Parathyroid adenoma (tissue), 2 donors: Measurements from ENCODE around the gene FGD2.
"Not testable (repeated sequence)": the region's sequence is repeated elsewhere in the genome, so short reads cannot be mapped to it uniquely, and the experiment has no call there.

Source experiments
- H2AFZ ChIP-seq: fragments of 300-600 bp; sonication (generic); one replicate; pipeline ENCODE4 v1.7.0; 2017; ENCODE audit warnings: antibody characterized with exemption, mild to moderate bottlenecking
- H3K27ac ChIP-seq: fragments of 300-600 bp; sonication (generic); one replicate; pipeline ENCODE4 v1.7.0; 2017
- H3K27me3 ChIP-seq: fragments of 300-600 bp; sonication (generic); one replicate; pipeline ENCODE4 v1.7.0; 2017; ENCODE audit warnings: low read length; ENCODE audit not compliant: control insufficient read depth, insufficient read depth
- H3K36me3 ChIP-seq: fragments of 300-600 bp; sonication (generic); one replicate; pipeline ENCODE4 v1.7.0; 2017; ENCODE audit warnings: low read length; ENCODE audit not compliant: control insufficient read depth, insufficient read depth
- H3K4me1 ChIP-seq: fragments of 300-600 bp; sonication (generic); one replicate; pipeline ENCODE4 v1.7.0; 2017; ENCODE audit warnings: control low read depth
- H3K4me2 ChIP-seq: fragments of 300-600 bp; sonication (generic); one replicate; pipeline ENCODE4 v1.7.0; 2017; ENCODE audit warnings: low read length
- H3K4me3 ChIP-seq: fragments of 300-600 bp; sonication (generic); one replicate; pipeline ENCODE4 v1.7.0; 2017; ENCODE audit warnings: low read depth, low read length
- H3K79me2 ChIP-seq: fragments of 300-600 bp; sonication (generic); one replicate; pipeline ENCODE4 v1.7.0; 2017; ENCODE audit warnings: control low read depth
- H3K9ac ChIP-seq: fragments of 300-600 bp; sonication (generic); one replicate; pipeline ENCODE4 v1.7.0; 2017; ENCODE audit warnings: mild to moderate bottlenecking
- H3K9me3 ChIP-seq: fragments of 300-600 bp; sonication (generic); one replicate; pipeline ENCODE4 v1.7.0; 2017; ENCODE audit warnings: low read length; ENCODE audit not compliant: control insufficient read depth
- CTCF ChIP-seq: fragments of 300-600 bp; sonication (generic); IDR thresholded peaks from one replicate; pipeline ENCODE4 v1.7.0; 2017; ENCODE audit warnings: antibody characterized with exemption, mild to moderate bottlenecking
- donor health status: primary hyperparathyroidism.

FGD2 gene

GRCh38 chr6:37056439-37057127 is 51.1 kb downstream of the FGD2 start:
- no peaks in the 10 kb centered on the region for H3K4me1 ChIP-seq
- no peaks in the 10 kb centered on the region for H3K27me3 ChIP-seq
- no peaks in the 10 kb centered on the region for H3K36me3 ChIP-seq
- no peak overlapping the region for H2AFZ ChIP-seq
- H3K9me3 ChIP-seq = no peaks in the 10 kb centered on the region
- no peak for TF ChIP-seq CTCF
- H3K9ac ChIP-seq = no peak overlapping the region
- no peaks in the 10 kb centered on the region for H3K79me2 ChIP-seq
- no peak overlapping the region for H3K27ac ChIP-seq
- no peak overlapping the region for H3K4me2 ChIP-seq
- no peak overlapping the region for H3K4me3 ChIP-seq

GRCh38 chr6:37057128-37057471 is 51.6 kb downstream of the FGD2 start:
- Histone ChIP-seq H3K4me1 (no peaks in the 10 kb centered on the region), H3K9me3 (no peaks in the 10 kb centered on the region), H3K4me2 (no peak overlapping the region), H3K79me2 (no peaks in the 10 kb centered on the region), H3K27ac (no peak overlapping the region), H3K27me3 (no peaks in the 10 kb centered on the region), H3K36me3 (no peaks in the 10 kb centered on the region), H3K9ac (no peak overlapping the region), H3K4me3 (no peak overlapping the region), H2AFZ (no peak overlapping the region)
- TF ChIP-seq CTCF = no peak

- Histone ChIP-seq H3K27me3 (no peaks in the 10 kb centered on the region), H3K79me2 (no peaks in the 10 kb centered on the region), H3K9ac (no peak overlapping the region), H3K4me3 (no peak overlapping the region), H2AFZ (no peak overlapping the region), H3K36me3 (no peaks in the 10 kb centered on the region), H3K27ac (no peak overlapping the region), H3K4me2 (no peak overlapping the region), H3K4me1 (no peaks in the 10 kb centered on the region), H3K9me3 (no peaks in the 10 kb centered on the region)
- TF ChIP-seq CTCF = no peak
Observed at GRCh38 chr6:37057678-37058077, 52.2 kb downstream of the FGD2 start.

- no peak overlapping the region for H3K27ac ChIP-seq
- H3K4me2 ChIP-seq = no peak overlapping the region
- TF ChIP-seq CTCF = no peak
Observed at GRCh38 chr6:37058084-37058586, 52.7 kb downstream of the FGD2 start.

GRCh38 chr6:37058984-37059343 is 53.5 kb downstream of the FGD2 start:
- H3K9me3 ChIP-seq, H2AFZ ChIP-seq, H3K27me3 ChIP-seq, H3K79me2 ChIP-seq, H3K36me3 ChIP-seq, H3K4me3 ChIP-seq, H3K9ac ChIP-seq, H3K27ac ChIP-seq, H3K4me2 ChIP-seq, H3K4me1 ChIP-seq: not testable (repeated sequence)

More at GRCh38 chr6:37058084-37058586, 52.7 kb downstream of the FGD2 start:
- Histone ChIP-seq H3K4me1 (no peaks in the 10 kb centered on the region), H3K36me3 (no peaks in the 10 kb centered on the region), H3K27me3 (no peaks in the 10 kb centered on the region), H3K9me3 (no peaks in the 10 kb centered on the region), H3K9ac (no peak overlapping the region), H2AFZ (no peak overlapping the region), H3K79me2 (no peaks in the 10 kb centered on the region), H3K4me3 (no peak overlapping the region)
